ENCODE data around the gene STUB1.

STUB1 gene

GRCh38 chr16:698911-699671, 18.9 kb downstream of the STUB1 start:
- DNase-seq, result no peak

GRCh38 chr16:700684-701584, 20.7 kb downstream of the STUB1 start:
- no peak for DNase-seq

- DNase-seq, result no peak
Observed at GRCh38 chr16:702341-702740, 22.1 kb downstream of the STUB1 start.

GRCh38 chr16:703406-703805, 23.2 kb downstream of the STUB1 start:
- no peak for DNase-seq

GRCh38 chr16:704047-704446, 23.8 kb downstream of the STUB1 start:
- no peak for DNase-seq

- DNase-seq, result no peak
Observed at GRCh38 chr16:704552-705380, 24.6 kb downstream of the STUB1 start.

- DNase-seq, result no peak
Observed at GRCh38 chr16:705431-706188, 25.4 kb downstream of the STUB1 start, which contains the start of gene FBXL16. Gene FBXL16, minus strand, starts transcription at chr16:705801. Its CDS starts 8,396 bp downstream, at chr16:697405.

- DNase-seq, result no peak
Observed at GRCh38 chr16:706189-707061, 26.2 kb downstream of the STUB1 start.

- no peak for DNase-seq
Observed at GRCh38 chr16:707062-707538, 26.9 kb downstream of the STUB1 start.

GRCh38 chr16:708019-708418, 27.8 kb downstream of the STUB1 start:
- DNase-seq, result no peak

GRCh38 chr16:708959-709358, 28.7 kb downstream of the STUB1 start:
- no peak for DNase-seq

- DNase-seq, result no peak
Observed at GRCh38 chr16:709566-710499, 29.6 kb downstream of the STUB1 start.

GRCh38 chr16:710500-711075, 30.4 kb downstream of the STUB1 start:
- DNase-seq, result no peak

GRCh38 chr16:711084-711483, 30.9 kb downstream of the STUB1 start:
- no peak for DNase-seq

GRCh38 chr16:711548-712320, 31.5 kb downstream of the STUB1 start:
- DNase-seq, result peak; percentile 5

GRCh38 chr16:712740-713250, 32.6 kb downstream of the STUB1 start:
- DNase-seq, result peak; percentile 17

- no peak for DNase-seq
Observed at GRCh38 chr16:714079-714478, 33.9 kb downstream of the STUB1 start.

All from GF-D8 (cell line).